Right ventricle myocardium inferior (tissue), 1 donor: ENCODE data around the gene GTF2H2C. TPM values are rescaled to one million over a fixed set of nuclear protein-coding genes. Genes with fewer than 3 reads are reported as not detected.
A peak's percentile ranks its signal among the peaks of the same experiment; 100 is the strongest.
"Not testable (repeated sequence)": the region's sequence is repeated elsewhere in the genome, so short reads cannot be mapped to it uniquely, and the experiment has no call there.

Source experiments
- ATAC-seq: fragments of 200-7000 bp; cut with Tn5 transposase; one replicate; pipeline ENCODE4 v1.9.1; 2020; ENCODE audit warnings: mild to moderate bottlenecking, moderate library complexity
- DNase-seq: peaks from one replicate; pipeline ENCODE4 v3.0.0; 2021; ENCODE audit errors: missing footprints
- intact Hi-C: fragments of 100-400 bp; cut with DNase I; formaldehyde crosslinking; loops from one replicate; pipeline ENCODE4 v1.11.0; 2022
- total RNA-seq: library from RNA; stranded (reverse); fragmentation: NEBNext Ultra II Directional; extraction: Animal tissue kit (Norgen Biotek cat#: 25700); gene quantifications from one replicate; pipeline ENCODE4 v1.2.1, GENCODE V29; 2021
- donor health status: DM: no; HTN: yes; CAD: no; lungs with severe emphysema.

GTF2H2C gene
- total RNA-seq, 1 donor from 2014 or later, result 16.5 TPM

GRCh38 chr5:69544602-69545001 lies 15.4 kb upstream of the GTF2H2C start:
- ATAC-seq, DNase-seq, intact Hi-C loops: not testable (repeated sequence)

- ATAC-seq, intact Hi-C loops: not testable (repeated sequence)
- peak; percentile 22 for DNase-seq
Observed at GRCh38 chr5:69560587-69561431, 818 bp downstream of the GTF2H2C start.

- DNase-seq, ATAC-seq, intact Hi-C loops: not testable (repeated sequence)
Observed at GRCh38 chr5:69566172-69566571, 6.2 kb downstream of the GTF2H2C start.

DNA sequence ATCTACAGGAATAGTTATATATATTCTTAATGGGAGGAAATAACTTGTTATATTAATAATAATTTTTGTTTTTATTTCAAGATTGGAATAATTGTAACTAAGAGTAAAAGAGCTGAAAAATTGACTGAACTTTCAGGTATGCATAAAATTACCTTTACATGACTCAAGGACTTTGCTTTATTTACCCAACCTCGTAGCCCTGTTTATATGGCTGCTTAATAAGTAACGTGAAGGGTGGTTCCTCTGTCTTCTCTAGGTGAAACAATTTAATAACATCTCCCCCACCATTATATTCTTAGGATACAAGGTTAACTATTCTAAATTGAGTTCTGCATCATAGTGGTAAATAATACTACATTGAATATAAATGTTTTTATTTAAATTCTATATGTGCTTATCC lies 8.1 kb downstream of the GTF2H2C start:
- DNase-seq, ATAC-seq, intact Hi-C loops: not testable (repeated sequence)

DNA sequence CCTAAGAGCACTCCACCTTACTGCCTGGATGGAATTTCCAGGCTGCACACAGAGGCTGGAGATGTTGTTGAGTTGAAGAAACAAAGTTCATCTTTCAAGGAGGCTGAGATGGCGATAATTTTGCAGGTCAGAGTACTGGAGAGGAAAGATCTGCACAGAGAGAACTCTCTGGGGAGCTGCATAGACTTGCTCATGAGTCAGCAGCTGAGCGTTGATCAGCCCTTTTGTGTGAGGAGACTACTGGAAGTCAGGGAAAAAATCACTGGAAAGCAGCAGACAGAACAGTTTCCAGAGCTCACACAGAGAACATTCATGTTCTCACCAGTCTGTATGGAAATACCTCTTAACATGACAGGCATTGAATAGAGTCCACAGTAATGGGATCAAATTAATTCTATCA lies 23.4 kb downstream of the GTF2H2C start:
- DNase-seq, intact Hi-C loops, ATAC-seq: not testable (repeated sequence)

GRCh38 chr5:69596114-69596840 lies 36.3 kb downstream of the GTF2H2C start:
- intact Hi-C loops, result not testable (repeated sequence)
- peak; percentile 78 for ATAC-seq

GRCh38 chr5:69601947-69602346 lies 42.0 kb downstream of the GTF2H2C start:
- DNase-seq, intact Hi-C loops: not testable (repeated sequence)
- ATAC-seq, result peak; percentile 44

More at GRCh38 chr5:69596114-69596840, 36.3 kb downstream of the GTF2H2C start:
- DNase-seq, result not testable (repeated sequence)

DNA sequence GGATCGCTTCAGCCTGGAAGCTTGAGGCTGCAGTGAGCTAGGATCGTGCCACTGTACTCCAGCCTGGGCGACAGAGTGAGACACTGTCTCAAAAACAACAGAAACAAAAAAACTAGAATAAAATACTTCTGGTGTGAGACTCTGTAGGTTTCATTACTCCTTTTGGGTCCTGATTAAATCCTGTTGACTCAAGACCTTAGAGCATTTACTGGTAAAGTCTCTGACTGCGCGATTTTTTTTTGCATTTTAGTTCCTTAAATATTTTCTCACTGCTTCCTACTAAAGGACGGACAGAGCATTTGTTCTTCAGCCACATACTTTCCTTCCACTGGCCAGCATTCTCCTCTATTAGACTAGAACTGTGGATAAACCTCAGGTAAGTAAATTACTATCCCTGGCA lies 46.8 kb downstream of the GTF2H2C start:
- DNase-seq, intact Hi-C loops: not testable (repeated sequence)
- peak; percentile 45 for ATAC-seq

DNA sequence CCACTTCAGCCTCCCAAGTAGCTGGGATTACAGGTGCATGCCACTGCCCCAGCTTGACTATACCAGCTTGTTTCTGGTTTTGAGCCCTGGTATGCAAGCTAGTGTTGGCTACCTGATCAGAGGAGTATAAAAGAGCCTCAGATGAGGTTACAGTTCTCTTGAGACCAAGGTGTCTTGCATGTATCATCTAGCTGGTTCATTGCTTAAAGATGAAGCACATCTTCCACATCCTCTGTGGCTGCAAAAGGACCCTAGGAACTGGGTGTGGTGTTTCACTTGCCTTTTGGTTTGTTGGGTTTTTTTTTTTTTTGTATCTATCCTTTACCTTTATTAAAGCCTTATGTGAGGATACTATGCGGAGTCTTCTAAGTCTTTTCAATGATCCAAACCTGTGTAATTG lies 47.8 kb downstream of the GTF2H2C start:
- DNase-seq, ATAC-seq, intact Hi-C loops: not testable (repeated sequence)

- DNase-seq, intact Hi-C loops, ATAC-seq: not testable (repeated sequence)
Observed at GRCh38 chr5:69608861-69609496, 49.0 kb downstream of the GTF2H2C start.

- ATAC-seq, intact Hi-C loops, DNase-seq: not testable (repeated sequence)
Observed at GRCh38 chr5:69614843-69615242, 54.9 kb downstream of the GTF2H2C start.

GRCh38 chr5:69631879-69632278 lies 71.9 kb downstream of the GTF2H2C start:
- ATAC-seq, DNase-seq, intact Hi-C loops: not testable (repeated sequence)

Other genes starting within 250 kb of the GTF2H2C start
- gene CCDC125, start 227.4 kb upstream of the GTF2H2C start, total RNA-seq, result 3.7 TPM
- gene AK6, start 190.7 kb upstream of the GTF2H2C start, total RNA-seq, result 47.5 TPM
- 31.6 TPM for gene TAF9, start 190.7 kb upstream of the GTF2H2C start, total RNA-seq
- gene RAD17, start 190.4 kb upstream of the GTF2H2C start, total RNA-seq, result 19.5 TPM
- 1.5 TPM for gene MARVELD2, start 145.1 kb upstream of the GTF2H2C start, total RNA-seq
- 1.5 TPM for gene OCLN, start 67.4 kb upstream of the GTF2H2C start, total RNA-seq